Skeletal muscle cell (primary cell): ENCODE results near the gene UTP18.
"Not testable (repeated sequence)": the region's sequence is repeated elsewhere in the genome, so short reads cannot be mapped to it uniquely, and the experiment has no call there.

Experiments used
- DNase-seq: peaks from one replicate; pipeline ENCODE4 v3.0.0-alpha.2; 2010; ENCODE audit warnings: low read depth
- H3K4me3 ChIP-seq: 2 replicates; pipeline ENCODE4 v1.5.1; 2011; ENCODE audit warnings: low read depth, mild to moderate bottlenecking, control low read depth, low read length, moderate library complexity

The UTP18 gene

DNA sequence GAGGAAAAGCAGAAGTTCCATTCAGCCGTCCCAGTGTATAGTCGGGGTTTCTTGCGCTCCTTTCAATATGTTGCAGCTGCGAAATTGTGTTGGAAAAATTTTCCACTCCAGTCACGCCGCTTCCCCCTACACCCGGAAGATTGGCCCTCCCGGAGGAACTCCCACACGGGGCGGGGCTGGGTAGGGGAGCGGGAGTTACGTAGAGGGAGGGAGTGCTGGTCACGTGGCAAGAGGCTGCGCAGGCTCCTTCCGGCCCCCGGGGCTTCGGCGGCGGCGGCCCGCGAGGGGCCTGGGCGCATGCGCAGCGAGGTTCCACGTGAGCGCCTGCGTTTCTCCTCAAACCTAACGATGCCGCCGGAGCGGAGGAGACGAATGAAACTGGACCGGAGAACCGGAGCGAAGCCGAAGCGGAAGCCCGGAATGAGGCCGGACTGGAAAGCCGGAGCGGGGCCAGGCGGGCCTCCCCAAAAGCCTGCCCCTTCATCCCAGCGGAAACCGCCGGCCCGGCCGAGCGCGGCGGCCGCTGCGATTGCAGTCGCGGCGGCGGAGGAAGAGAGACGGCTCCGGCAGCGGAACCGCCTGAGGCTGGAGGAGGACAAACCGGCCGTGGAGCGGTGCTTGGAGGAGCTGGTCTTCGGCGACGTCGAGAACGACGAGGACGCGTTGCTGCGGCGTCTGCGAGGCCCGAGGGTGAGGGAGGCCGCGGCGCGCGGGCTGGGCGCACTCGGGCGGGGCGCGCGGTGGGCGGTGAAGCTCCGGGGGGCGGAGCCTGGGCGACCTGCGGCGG lies at the start of gene UTP18:
TSS of gene UTP18 (plus strand) at position 310 of the 787 bp plus-strand sequence. CDS start at position 349, 39 bp downstream.
- H3K4me3 ChIP-seq = peak within 1 kb of the TSS; percentile 97
- DNase-seq = peak; percentile 93

DNA sequence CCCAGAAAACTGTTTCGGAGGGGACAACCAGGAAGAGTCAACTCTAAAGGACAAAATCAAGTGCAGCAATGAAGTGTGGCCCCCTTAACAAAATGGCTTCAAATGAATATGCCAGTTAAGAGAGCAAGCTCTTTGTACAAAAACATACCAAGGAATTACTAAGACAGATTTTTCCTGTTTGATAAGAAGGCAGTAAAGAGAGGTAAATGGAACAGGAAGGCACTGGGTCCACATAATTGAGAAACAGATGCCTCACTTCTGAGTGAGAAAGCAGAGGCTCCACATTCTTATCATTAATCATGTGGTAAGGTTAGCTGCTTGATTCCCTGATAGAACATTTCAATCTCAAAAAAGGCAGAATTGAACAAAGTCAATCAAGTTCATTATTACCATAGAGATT lies 45.4 kb upstream of the UTP18 start:
- no peak overlapping the region for H3K4me3 ChIP-seq
- no peak for DNase-seq

DNA sequence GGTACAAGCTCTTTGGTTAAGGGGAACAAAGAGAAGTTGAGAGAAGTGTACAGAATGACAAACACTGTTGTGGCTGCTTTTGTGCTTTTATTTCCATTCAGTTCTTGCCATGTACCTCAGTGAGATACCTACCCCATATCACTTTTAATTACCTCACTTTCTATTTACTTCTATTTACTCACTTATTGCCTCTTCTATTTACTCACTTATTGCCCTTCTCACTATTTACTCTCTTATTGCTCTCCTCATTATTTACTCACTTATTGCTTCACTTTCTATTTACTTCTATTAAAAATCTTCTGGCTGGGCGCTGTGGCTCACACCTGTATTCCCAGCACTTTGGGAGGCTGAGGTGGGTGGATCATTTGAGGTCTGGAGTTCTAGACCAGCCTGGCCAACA lies 42.4 kb upstream of the UTP18 start:
- DNase-seq = no peak
- no peak overlapping the region for H3K4me3 ChIP-seq

DNA sequence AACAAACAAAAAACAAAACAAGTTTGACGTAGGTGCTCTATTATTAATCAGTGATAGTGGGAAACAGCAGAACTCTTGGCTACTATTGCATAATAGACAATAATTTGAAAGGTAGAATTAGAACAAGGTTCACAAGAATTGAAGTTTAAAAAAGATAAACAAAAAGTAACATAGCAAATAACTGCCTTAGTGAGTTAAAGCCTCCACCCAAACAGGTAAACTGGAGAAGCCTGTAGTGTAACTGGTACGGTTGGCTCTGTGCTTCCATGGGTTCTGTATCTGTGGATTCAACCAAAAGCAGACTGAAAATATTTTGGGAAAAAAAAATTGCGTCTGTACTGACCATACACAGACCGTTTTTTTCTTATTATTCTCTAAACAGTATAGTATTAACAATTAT lies 39.0 kb upstream of the UTP18 start:
- no peak overlapping the region for H3K4me3 ChIP-seq
- DNase-seq = no peak

DNA sequence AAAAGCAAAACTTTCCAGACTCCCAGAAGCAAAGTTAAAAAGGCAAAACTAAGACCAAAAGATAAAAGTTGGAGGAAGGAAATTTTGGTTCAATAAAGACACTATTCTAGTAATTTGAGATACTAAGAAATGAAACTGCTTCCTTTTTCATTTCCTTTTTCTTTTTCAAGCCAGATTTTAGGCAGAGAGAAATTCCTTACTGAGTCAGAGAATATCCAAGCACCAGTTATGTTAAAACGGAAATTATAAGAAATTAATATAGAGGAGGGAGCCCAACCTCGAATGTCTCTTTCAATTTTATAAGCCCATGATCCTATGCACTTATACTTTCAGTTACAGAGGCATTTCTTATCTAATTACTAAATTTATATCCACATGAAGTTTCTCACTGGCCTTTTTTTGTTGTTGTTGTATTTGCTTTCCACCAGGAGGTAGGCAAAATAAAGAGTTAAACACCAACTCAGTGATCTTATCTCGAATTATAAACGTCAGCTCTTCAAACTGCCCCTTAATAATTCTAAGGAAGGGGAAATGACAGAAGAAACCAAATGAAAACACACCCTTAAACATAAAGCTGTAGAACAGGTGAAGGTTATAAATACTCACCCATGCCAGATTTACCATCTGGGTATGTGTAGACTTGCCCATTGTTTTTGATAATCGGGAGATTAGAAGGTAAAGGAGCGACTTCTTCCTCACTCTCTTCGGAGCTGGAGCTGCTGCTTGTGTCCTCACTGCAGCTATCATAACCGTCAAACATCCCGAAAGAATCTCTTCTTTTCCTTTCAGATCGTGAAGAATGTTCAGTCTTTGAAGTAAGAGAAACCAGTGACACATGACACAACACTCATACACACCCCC lies 35.7 kb upstream of the UTP18 start:
- no peak overlapping the region for H3K4me3 ChIP-seq
- DNase-seq = no peak

DNA sequence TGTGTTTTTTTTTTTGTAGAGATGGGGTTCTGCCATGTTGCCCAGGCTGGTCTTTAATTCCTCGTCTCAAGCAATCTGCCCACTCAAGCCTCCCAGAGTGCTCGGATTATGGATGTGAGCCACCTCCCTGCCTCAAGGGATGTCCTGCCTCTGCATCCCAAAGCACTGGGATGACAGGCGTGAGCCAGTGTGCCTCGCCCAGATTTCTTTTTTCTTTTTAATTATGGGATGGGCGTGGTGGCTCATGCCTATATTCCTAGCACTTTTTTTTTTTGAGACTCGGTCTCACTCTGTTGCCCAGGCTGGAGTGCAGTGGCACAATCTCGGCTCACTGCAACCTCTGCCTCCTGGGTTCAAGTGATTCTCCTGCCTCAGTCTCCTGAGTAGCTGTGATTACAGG lies 34.8 kb upstream of the UTP18 start:
- H3K4me3 ChIP-seq, DNase-seq: not testable (repeated sequence)

DNA sequence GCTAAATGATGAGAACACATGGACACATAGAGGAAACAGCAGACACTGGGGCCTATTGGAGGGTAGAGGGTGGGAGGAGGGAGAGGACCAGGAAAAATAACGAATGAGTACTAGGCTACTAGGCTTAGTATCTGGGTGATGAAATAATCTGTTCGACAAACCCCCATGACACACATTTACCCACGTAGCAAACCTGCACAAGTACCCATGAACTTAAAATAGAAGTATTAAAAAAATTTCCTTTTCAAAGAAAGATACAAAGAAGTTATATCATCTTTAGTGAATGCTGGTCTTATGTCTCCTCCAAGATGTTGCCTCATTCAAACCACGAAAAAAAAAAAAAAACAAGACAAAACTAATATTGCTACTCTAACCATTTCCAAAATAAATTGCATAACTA lies 32.2 kb upstream of the UTP18 start:
- H3K4me3 ChIP-seq = no peak overlapping the region
- DNase-seq = peak; percentile 45

DNA sequence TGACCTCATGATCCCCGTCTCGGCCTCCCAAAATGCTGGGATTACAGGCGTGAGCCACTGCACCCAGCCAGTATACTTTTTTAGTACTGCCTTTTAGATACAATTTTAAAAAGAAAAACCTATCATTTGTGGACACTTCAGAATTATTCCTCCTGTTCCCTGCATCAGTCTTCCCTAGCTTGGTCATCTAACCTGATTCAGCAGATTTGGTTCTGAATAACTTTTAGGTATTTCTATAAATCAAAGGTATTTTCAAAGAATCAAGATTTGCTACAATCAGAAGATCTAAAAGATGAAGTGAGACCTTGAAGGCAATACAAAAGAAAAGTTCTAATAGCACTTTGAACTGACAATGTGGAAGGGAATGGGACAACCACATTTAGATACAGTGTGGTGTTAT lies 30.5 kb upstream of the UTP18 start:
- DNase-seq = no peak
- no peak overlapping the region for H3K4me3 ChIP-seq

DNA sequence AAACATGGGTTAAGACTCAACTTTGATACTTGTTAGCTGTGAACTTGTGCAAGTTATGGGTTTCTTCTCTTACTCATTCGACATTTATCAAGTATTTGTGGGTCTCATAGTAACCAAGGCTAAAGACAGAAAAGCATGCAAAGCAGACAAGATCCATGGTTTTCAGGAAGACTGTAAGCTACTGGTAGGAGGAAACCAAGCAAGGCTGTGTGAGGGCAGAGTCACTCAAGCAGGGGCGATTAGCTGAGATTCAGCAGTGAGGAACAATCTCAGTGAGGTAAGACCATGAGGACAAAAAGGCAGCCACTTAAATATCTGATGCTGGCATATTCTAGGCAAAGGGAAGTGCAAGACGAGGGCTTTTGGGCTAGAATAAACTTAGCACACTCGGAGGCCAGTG lies 30.0 kb upstream of the UTP18 start:
- H3K4me3 ChIP-seq = no peak overlapping the region
- DNase-seq = no peak

DNA sequence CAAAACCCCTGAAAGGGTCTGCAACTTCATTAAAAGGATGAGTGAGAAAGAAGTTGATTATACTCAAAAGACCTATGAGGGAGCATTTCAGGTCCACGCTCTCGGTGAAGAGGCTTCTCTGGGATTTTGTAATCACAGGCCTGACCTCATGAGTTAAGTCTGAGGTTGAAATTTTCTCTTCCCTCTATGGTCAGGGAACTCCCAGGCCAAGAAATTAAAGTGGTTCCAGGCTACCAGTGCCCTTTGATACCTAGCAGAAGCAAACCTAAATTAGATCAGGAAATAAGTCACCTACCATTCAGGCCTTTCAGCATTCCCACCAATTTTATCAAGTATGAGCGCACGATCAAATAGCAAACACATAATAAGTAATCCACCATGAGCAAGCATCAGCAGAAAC lies 28.3 kb upstream of the UTP18 start:
- no peak overlapping the region for H3K4me3 ChIP-seq
- DNase-seq = no peak

DNA sequence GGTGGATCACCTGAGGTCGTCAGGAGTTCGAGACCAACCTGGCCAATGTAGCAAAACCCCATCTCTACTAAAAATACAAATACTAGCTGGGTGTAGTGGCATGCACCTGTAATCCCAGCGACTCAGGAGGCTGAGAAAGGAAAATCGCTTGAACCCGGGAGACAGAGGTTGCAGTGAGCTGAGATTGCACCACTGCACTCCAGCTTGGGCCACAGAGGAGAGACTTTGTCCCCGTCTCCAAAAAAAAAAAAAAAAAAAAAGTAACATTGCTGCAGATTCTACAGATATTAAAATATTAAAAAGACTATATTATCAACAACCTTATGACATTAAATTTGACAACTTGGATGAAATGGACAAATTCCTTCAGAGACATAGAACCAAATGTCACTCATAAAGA lies 26.2 kb upstream of the UTP18 start:
- no peak for DNase-seq
- no peak overlapping the region for H3K4me3 ChIP-seq

DNA sequence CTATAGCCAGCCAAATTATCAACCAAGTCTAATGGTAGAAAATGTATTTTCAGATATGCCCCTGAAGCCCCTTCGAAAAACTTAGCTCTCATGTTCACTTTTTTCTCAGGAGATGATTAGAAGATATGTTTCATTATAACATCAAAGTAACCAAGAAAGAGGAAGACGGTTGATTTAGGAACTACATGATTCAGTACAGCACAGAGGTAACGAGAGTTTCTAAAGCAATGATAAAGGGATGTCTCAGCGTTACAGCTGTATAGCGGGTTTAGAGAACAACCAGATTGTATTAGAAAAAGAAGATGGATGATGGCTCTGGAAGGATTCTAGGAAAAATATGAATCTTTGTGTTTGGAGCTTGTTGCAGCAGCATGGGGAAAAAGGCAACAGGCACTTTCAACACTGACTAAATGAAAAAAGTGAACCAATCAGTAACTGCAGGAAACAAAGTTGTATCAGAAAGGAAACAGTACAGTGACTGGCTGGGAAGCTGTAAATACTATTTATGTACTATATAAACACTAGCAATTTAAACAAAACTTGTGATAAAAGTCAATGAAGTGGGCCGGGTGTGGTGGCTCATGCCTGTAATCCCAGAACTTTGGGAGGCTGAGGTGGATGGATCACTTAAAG lies 22.0 kb upstream of the UTP18 start:
- no peak for DNase-seq
- no peak overlapping the region for H3K4me3 ChIP-seq

DNA sequence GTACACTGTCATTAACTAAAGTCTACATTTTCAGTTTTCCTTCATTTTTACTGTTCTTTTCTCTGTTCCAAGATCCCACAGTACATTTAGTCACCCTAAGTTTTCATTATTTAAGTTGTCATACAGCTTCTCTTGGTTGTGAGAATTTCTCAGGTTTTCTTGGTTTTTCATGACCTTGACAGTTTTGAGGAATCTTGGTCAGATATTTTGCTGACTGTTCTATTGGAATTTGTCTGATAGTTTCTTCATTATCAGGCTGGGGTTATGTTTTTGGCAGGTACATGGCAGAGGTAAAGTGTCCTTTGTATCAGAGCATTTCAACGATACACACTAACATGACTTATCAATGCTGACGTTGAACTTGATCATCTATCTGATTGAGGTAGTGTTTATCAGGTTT lies 20.1 kb upstream of the UTP18 start:
- DNase-seq = no peak
- H3K4me3 ChIP-seq = no peak overlapping the region

DNA sequence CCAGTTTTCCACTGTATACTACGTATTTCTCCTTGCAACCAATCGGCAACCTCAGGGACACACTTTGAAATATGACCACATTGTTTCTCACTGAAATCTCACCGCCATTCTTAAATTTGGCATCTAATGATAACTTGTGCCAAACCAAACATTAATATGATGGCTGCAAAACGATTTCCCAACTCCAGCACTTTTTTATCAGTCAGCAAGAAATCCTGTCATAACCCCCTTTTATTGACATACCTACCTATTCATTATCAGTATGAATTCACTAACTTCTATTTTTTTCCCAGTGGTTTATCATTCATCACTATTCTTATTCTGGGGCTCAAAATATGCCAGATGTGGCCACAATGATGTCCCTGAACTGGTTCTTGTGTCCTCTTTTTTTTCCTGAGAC lies 16.3 kb upstream of the UTP18 start:
- DNase-seq = no peak
- no peak overlapping the region for H3K4me3 ChIP-seq

DNA sequence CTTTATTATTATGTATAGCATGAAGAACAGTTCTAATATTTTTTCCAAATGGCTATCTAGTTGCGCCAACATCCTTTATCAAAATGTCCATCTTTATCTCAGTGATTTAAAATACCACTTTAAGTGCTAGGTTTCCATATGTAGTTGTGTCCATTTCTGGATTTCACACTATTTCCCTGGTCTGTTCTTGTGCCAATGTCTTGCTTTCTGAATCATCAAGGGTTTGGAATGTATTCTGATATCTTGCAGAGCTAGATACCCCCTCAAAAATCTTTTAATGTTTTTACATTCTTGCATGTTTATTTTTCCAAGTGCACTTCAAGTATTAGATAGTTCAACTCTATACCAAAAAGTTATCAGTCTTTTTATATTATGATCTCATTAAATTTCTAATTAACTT lies 14.8 kb upstream of the UTP18 start:
- no peak overlapping the region for H3K4me3 ChIP-seq
- no peak for DNase-seq

DNA sequence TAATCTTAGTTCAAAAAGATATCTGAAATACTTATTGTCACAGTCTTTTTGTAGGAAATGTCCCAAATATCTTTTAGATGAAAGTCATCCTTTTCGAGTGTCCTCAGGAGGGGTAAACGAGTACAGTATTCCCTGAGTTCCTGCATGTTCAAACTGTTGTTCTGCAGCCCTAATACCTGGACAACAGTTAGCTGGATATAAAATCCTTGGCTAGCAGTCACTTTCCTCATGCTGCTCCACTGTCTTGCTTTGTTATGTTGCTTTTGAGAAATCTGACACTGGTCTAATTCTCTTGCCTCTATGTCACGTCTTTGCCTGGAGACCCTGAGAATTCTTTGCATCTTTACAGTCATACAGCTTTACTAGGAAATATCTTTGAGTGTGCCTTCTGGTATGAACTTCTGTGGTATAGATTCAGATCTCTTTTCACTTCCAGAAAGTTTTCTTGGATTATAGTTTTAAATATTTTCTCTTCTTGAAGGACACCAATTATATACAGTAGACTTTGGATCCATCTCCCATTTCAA lies 10.0 kb upstream of the UTP18 start:
- H3K4me3 ChIP-seq = no peak overlapping the region
- no peak for DNase-seq

DNA sequence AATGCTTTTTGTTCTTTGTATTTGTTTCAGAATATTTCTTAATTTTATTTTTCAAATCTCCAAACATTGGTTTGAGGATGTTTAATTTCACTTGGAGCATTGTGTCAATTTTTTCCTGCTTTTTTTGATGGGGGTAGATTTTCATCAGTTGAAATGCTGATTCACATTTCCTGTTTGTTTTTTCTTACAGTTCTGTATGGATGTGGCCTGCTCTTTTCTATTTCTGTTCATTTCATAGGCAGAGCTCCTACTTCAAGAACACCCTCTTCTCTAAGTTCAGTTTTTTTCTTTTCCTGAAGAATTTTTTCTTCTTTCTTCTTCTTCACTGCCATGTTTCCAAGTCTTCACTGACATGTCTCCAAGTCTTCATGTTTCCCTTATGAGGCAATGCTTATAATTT lies 9.3 kb upstream of the UTP18 start:
- DNase-seq = no peak
- no peak overlapping the region for H3K4me3 ChIP-seq

DNA sequence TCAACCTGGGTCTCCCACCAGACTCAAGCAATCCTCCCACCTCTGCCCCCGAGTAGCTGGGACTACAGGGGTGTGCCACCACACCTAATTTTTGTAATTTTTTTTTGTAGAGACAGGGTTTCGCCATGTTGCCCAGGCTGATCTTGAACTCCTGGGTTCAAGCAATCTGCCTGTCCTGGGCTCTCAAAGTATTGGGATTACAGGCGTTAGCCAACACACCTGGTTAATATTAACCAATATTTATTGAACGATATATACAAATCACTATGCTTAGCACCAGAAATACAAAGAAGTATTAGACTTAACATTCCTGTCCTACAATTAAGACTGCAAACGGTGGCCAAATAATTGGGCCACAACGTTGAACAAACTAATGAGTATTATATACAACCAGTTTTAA lies 4.7 kb upstream of the UTP18 start:
- no peak overlapping the region for H3K4me3 ChIP-seq
- DNase-seq = no peak

DNA sequence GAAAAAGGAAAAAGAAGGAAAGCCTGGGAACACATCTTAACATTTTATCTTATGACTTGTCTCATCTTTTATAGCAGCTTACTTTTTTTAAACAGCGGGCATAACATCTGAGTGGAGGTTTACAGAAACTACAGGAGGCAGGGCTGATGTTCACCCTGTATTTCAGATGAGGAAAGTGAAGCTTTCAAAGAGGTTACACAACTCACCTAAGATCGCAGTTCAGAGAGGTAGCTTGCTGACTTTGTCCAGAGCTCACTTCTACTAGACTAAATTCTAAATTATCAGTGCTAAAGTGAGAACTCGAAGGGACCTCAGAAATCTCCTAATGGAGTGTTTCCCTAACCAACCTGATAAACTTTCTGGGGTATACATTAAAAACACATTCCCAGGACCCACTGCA lies 4.2 kb upstream of the UTP18 start:
- H3K4me3 ChIP-seq = no peak overlapping the region
- DNase-seq = no peak
